PC-3 (cell line): ENCODE measurements around the gene ARHGEF11. TPM values are rescaled to one million over a fixed set of nuclear protein-coding genes. Genes with fewer than 3 reads are reported as not detected.

Experiments used
- ATAC-seq: fragments of 200-7000 bp; cut with Tn5 transposase; 2 replicates; pipeline ENCODE4 v1.9.1; 2020; ENCODE audit warnings: mild to moderate bottlenecking, moderate library complexity
- BruUV-seq: library from RNA; stranded (reverse); fragments of 400-500 nt; replicated peaks from 2 replicates; lab custom pipeline; 2021; lab: Mats Ljungman, UMichigan
- CTCF ChIA-PET: fragments of 300-600 bp; sonication (Branson Sonifier 250); formaldehyde crosslinking; loops from one replicate; lab custom pipeline; 2022; ENCODE audit warnings: antibody characterized with exemption; lab: Charles Lee
- POLR2A ChIA-PET: fragments of 300-600 bp; sonication (Branson Sonifier 250); formaldehyde crosslinking; loops from one replicate; lab custom pipeline; 2022; ENCODE audit warnings: antibody characterized with exemption; ENCODE audit not compliant: unreplicated experiment; lab: Charles Lee
- DNase-seq: peaks from one replicate; pipeline ENCODE4 v3.0.0-alpha.2; 2015
- H2AFZ ChIP-seq: fragments of 300-600 bp; sonication (generic); 2 replicates; pipeline ENCODE4 v1.6.0; 2016; ENCODE audit warnings: antibody characterized with exemption, low read length
- H3F3A ChIP-seq: fragments of 300-600 bp; sonication (generic); one replicate; pipeline ENCODE4 v1.6.0; 2017; ENCODE audit warnings: antibody characterized with exemption, low read length, control low read depth, mild to moderate bottlenecking; ENCODE audit not compliant: unreplicated experiment
- H3K27ac ChIP-seq: fragments of 300-600 bp; sonication (generic); 2 replicates; pipeline ENCODE4 v1.5.1; 2016; ENCODE audit warnings: mild to moderate bottlenecking, low read length
- H3K27me3 ChIP-seq: fragments of 300-600 bp; sonication (generic); 2 replicates; pipeline ENCODE4 v1.6.1; 2016; ENCODE audit warnings: low read length, mixed read lengths
- H3K36me3 ChIP-seq: fragments of 300-600 bp; sonication (generic); 2 replicates; pipeline ENCODE4 v1.6.1; 2016; ENCODE audit warnings: low read depth, mixed run types, low read length, mixed read lengths
- H3K4me1 ChIP-seq: fragments of 300-600 bp; sonication (generic); 2 replicates; pipeline ENCODE4 v1.5.1; 2016; ENCODE audit warnings: low read length; ENCODE audit not compliant: insufficient read depth
- H3K4me2 ChIP-seq: fragments of 300-600 bp; sonication (generic); 2 replicates; pipeline ENCODE4 v1.6.0; 2016; ENCODE audit warnings: low read length
- H3K4me3 ChIP-seq: fragments of 300-600 bp; sonication (generic); 2 replicates; pipeline ENCODE4 v1.5.1; 2016; ENCODE audit warnings: mild to moderate bottlenecking, low read length, mixed read lengths
- H3K79me2 ChIP-seq: fragments of 300-600 bp; sonication (generic); 2 replicates; pipeline ENCODE4 v1.6.1; 2017; ENCODE audit warnings: low read length, mixed read lengths
- H3K9ac ChIP-seq: fragments of 300-600 bp; sonication (generic); 2 replicates; pipeline ENCODE4 v1.6.0; 2016; ENCODE audit warnings: mild to moderate bottlenecking, low read length
- H3K9me2 ChIP-seq: fragments of 300-600 bp; sonication (generic); replicated peaks from 2 replicates; pipeline ENCODE4 v1.6.1; 2016; ENCODE audit warnings: mixed run types, low read length, mixed read lengths
- H3K9me3 ChIP-seq: fragments of 300-600 bp; sonication (generic); 2 replicates; pipeline ENCODE4 v1.6.1; 2016; ENCODE audit warnings: low read length, mixed read lengths
- H4K20me1 ChIP-seq: fragments of 300-600 bp; sonication (generic); 2 replicates; pipeline ENCODE4 v1.6.1; 2016; ENCODE audit warnings: low read length, mixed read lengths
- EZH2 ChIP-seq: fragments of 300-600 bp; sonication (generic); IDR thresholded peaks from one replicate; pipeline ENCODE4 v1.6.1; 2017; ENCODE audit warnings: antibody characterized with exemption, mild to moderate bottlenecking, low read length; ENCODE audit not compliant: unreplicated experiment
- EZH2phosphoT487 ChIP-seq: fragments of 300-600 bp; sonication (generic); IDR thresholded peaks from 2 replicates; pipeline ENCODE4 v1.6.1; 2018; ENCODE audit warnings: mild to moderate bottlenecking, antibody characterized with exemption, low read length, borderline replicate concordance
- intact Hi-C: fragments of 100-400 bp; cut with micrococcal nuclease; formaldehyde crosslinking; loops from 2 replicates; pipeline ENCODE4 v1.9.0; 2023
- total RNA-seq: library from RNA; depleted of rRNA; stranded (reverse); fragments of >200 nt; gene quantifications from 2 replicates; pipeline ENCODE4 v1.2.3, GENCODE V29; 2014
- TF ChIP-seq, protein P1 (sequence below): fragments of 300-600 bp; sonication (generic); conservative IDR thresholded peaks from 2 replicates; pipeline ENCODE4 v1.5.1; 2017; ENCODE audit warnings: antibody characterized with exemption, low read depth, mild to moderate bottlenecking, low read length

ARHGEF11 gene
- total RNA-seq, 1 experiment from 2014 or later, result 31.1 TPM

GRCh38 chr1:156905651-156906050 is 139.9 kb downstream of the ARHGEF11 start:
- no peaks in the 10 kb centered on the region for H3K9me3 ChIP-seq
- ChIA-PET CTCF (no interaction called here), POLR2A (no interaction called here)
- no peaks in the 10 kb centered on the region for H3K9me2 ChIP-seq
- TF ChIP-seq EZH2phosphoT487 (no peak), EZH2 (no peak)
- TF ChIP-seq, protein P1, sequence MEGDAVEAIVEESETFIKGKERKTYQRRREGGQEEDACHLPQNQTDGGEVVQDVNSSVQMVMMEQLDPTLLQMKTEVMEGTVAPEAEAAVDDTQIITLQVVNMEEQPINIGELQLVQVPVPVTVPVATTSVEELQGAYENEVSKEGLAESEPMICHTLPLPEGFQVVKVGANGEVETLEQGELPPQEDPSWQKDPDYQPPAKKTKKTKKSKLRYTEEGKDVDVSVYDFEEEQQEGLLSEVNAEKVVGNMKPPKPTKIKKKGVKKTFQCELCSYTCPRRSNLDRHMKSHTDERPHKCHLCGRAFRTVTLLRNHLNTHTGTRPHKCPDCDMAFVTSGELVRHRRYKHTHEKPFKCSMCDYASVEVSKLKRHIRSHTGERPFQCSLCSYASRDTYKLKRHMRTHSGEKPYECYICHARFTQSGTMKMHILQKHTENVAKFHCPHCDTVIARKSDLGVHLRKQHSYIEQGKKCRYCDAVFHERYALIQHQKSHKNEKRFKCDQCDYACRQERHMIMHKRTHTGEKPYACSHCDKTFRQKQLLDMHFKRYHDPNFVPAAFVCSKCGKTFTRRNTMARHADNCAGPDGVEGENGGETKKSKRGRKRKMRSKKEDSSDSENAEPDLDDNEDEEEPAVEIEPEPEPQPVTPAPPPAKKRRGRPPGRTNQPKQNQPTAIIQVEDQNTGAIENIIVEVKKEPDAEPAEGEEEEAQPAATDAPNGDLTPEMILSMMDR, result no peak
- ATAC-seq (no peak), DNase-seq (no peak)
- no peak overlapping the region for H2AFZ ChIP-seq
- no peak overlapping the region for H3K4me2 ChIP-seq
- peaks cover 20% of the 10 kb centered on the region for H3K4me1 ChIP-seq
- H3K27ac ChIP-seq, result no peak overlapping the region
- no peaks in the 10 kb centered on the region for H3K36me3 ChIP-seq
- intact Hi-C loops, result no loop called here
- H3F3A ChIP-seq, result no peaks in the 10 kb centered on the region
- no peak overlapping the region for H3K9ac ChIP-seq
- H3K4me3 ChIP-seq, result no peak overlapping the region
- BruUV-seq, result no TSS peak
- H3K79me2 ChIP-seq, result no peaks in the 10 kb centered on the region
- no peaks in the 10 kb centered on the region for H3K27me3 ChIP-seq
- H4K20me1 ChIP-seq, result no peaks in the 10 kb centered on the region

DNA sequence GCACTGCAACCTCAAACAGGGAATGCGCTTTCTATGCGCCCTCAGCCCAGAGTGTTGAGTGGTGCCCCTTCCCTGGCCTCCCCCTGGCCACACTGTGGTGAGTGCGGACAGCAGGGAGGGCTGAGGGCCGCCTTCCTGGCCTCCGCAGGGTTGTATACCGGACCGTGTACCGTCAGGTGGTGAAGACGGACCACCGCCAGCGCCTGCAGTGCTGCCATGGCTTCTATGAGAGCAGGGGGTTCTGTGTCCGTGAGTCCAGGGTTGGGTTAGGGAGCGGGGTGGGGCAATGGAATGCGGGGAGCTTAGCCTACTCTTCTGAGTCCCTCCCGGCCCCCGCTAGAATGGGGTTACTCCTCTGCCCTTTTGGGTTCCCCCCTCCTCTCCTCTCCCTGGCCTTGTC is 140.4 kb downstream of the ARHGEF11 start:
- ChIA-PET POLR2A (no interaction called here), CTCF (no interaction called here)
- intact Hi-C loops, result no loop called here
- Histone ChIP-seq H3K4me1 (peaks cover 20% of the 10 kb centered on the region), H3K4me3 (no peak overlapping the region), H3K27ac (no peak overlapping the region), H3K79me2 (no peaks in the 10 kb centered on the region), H2AFZ (no peak overlapping the region), H3K9ac (no peak overlapping the region), H3K36me3 (no peaks in the 10 kb centered on the region), H3K9me3 (no peaks in the 10 kb centered on the region), H4K20me1 (no peaks in the 10 kb centered on the region), H3K4me2 (no peak overlapping the region), H3F3A (no peaks in the 10 kb centered on the region), H3K27me3 (no peaks in the 10 kb centered on the region), H3K9me2 (no peaks in the 10 kb centered on the region)
- no peak for DNase-seq
- no peak for TF ChIP-seq EZH2
- no peak for TF ChIP-seq EZH2phosphoT487
- TF ChIP-seq, protein P1, result no peak
- no TSS peak for BruUV-seq
- ATAC-seq, result no peak

DNA sequence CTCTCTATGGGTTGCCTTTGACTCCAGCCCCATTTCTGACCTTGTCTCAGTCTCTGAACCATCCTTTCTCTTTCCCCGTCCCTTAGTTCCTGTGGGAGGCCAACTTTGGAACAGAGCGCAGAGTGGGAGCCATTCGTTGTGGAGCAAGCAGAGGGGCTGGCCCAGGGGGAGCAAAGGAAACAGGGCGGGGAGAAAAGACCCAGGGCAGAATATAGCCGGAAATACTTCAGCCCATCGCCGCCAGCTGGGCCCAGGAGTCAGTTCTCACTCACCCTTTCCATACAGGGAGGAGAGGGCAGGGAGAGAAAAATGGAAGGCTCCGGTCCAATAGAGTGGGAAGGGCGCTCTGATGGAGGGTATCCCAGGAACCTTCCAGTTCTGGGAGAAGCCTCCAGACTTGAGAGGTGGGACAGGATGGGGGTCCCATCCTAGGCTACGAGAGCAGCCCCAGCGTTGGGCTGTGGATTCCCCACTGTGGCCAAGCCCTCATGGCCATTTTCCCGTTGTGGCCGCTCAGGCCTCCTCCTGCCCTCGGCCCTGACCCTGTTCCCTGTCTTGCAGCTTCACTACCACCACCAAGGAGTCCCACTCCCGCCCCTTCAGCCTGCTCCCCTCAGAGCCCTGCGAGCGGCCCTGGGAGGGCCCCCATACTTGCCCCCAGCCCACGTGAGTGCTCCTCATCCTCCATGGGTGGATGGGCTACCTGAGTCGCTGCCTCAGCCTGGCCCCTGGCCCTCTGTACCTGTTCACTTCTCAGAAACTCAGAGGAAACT is 141.2 kb downstream of the ARHGEF11 start:
- no peak for TF ChIP-seq EZH2phosphoT487
- TF ChIP-seq, protein P1, result no peak
- no peak for TF ChIP-seq EZH2
- no peaks in the 10 kb centered on the region for H3K9me2 ChIP-seq
- H3K9ac ChIP-seq, result no peak overlapping the region
- no peaks in the 10 kb centered on the region for H3K9me3 ChIP-seq
- H3F3A ChIP-seq, result no peaks in the 10 kb centered on the region
- H3K79me2 ChIP-seq, result no peaks in the 10 kb centered on the region
- no peaks in the 10 kb centered on the region for H3K27me3 ChIP-seq
- BruUV-seq, result no TSS peak
- H3K27ac ChIP-seq, result no peak overlapping the region
- no peaks in the 10 kb centered on the region for H4K20me1 ChIP-seq
- intact Hi-C loops, result no loop called here
- no peak overlapping the region for H2AFZ ChIP-seq
- peaks cover 20% of the 10 kb centered on the region for H3K4me1 ChIP-seq
- ChIA-PET CTCF (no interaction called here), POLR2A (no interaction called here)
- ATAC-seq (no peak), DNase-seq (no peak)
- no peaks in the 10 kb centered on the region for H3K36me3 ChIP-seq
- no peak overlapping the region for H3K4me2 ChIP-seq
- H3K4me3 ChIP-seq, result no peak overlapping the region
